22Rv1 (cell line): Measurements from ENCODE around the gene ABCA5.

Experiments
- H3K27ac ChIP-seq: fragments of 450-650 bp; 2 replicates; pipeline ENCODE4 v1.5.1; 2017
- ZFX ChIP-seq: fragments of 450-650 bp; IDR thresholded peaks from 2 replicates; pipeline ENCODE4 v1.6.1; 2017; ENCODE audit warnings: antibody characterized with exemption, borderline replicate concordance
- TF ChIP-seq, protein P1 (sequence below): fragments of 450-650 bp; IDR thresholded peaks from 2 replicates; pipeline ENCODE4 v1.5.1; 2017; ENCODE audit warnings: mild to moderate bottlenecking

ABCA5 gene

DNA sequence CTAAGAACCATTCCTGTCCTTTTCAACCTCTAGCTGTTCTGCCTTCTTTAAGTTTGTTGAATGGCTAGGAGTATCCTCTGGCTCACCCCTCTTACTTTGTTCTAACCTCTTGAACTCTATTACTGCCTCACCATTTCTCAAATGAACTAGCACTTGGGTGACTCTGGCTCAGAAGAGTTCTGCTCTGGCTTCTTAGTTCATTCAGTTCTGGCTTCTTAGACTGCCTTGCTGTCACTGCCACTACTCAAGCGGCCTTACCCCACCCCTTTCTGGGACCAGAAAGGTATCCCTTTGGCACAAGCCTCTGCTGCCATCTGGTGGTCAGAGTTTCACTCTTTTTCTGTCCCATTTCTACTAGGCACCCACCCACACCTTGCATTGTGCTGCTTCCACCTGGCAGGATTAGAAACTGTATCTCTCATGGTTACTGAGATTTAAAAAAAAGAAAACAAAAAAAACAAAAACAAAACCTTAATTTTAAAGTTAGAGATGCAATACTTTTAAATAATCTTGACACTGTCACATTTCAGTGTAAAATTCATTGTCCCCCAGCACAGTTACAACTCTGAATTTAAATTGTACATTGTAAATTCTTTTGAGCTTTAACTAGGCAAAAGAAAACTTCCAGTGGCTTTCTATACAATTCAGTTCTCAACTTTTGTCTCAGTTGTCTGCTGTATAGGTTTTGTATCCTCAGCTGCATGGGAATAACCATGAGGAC lies 91.4 kb downstream of the ABCA5 start:
- TF ChIP-seq, protein P1, sequence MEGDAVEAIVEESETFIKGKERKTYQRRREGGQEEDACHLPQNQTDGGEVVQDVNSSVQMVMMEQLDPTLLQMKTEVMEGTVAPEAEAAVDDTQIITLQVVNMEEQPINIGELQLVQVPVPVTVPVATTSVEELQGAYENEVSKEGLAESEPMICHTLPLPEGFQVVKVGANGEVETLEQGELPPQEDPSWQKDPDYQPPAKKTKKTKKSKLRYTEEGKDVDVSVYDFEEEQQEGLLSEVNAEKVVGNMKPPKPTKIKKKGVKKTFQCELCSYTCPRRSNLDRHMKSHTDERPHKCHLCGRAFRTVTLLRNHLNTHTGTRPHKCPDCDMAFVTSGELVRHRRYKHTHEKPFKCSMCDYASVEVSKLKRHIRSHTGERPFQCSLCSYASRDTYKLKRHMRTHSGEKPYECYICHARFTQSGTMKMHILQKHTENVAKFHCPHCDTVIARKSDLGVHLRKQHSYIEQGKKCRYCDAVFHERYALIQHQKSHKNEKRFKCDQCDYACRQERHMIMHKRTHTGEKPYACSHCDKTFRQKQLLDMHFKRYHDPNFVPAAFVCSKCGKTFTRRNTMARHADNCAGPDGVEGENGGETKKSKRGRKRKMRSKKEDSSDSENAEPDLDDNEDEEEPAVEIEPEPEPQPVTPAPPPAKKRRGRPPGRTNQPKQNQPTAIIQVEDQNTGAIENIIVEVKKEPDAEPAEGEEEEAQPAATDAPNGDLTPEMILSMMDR: peak; percentile 89
- TF ChIP-seq ZFX: no peak

GRCh38 chr17:69232650-69233049 lies 94.3 kb downstream of the ABCA5 start:
- TF ChIP-seq, protein P1: no peak
- TF ChIP-seq ZFX: no peak
- H3K27ac ChIP-seq: no peak overlapping the region

More for the DNA sequence above, 91.4 kb downstream of the ABCA5 start:
- H3K27ac ChIP-seq: no peak overlapping the region

DNA sequence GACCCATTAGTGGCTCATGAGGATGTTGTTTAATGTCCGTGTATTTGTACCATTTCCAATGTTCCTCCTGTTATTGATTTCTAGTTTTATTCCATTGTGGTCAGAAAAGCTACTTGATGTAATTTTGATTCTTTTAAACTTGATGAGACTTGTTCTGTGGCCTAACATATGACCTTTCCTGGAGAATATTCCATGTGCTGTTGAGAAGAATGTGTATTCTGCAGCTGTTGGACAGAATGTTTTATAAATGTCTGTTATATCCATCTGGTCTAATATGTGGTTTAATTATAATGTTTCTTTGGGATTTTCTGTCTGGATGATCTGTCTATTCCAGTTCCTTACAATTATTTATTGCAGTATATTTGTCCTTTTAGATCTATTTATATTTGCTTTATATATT lies 95.4 kb downstream of the ABCA5 start:
- no peak for TF ChIP-seq ZFX
- TF ChIP-seq, protein P1: no peak
- H3K27ac ChIP-seq: no peak overlapping the region

DNA sequence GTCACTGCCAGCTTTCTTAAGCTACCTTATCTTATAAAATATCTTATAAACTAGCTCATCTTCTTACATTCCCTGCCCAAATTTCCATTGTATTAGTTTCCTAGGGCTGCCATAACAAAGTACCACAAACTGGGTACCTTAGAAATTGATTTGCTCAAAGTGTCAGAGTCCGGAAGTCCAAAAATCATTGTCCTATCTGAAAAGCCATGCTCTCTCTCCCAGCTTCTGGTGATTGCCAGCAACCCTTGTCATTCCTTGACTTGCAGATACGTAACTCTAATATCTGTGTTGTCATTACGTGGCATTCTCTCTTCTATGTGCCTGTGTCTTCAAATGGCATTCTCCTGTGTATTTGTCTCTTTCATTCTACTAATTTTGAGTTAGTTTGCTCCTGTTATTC lies 96.0 kb downstream of the ABCA5 start:
- TF ChIP-seq, protein P1: no peak
- no peak for TF ChIP-seq ZFX
- no peak overlapping the region for H3K27ac ChIP-seq

GRCh38 chr17:69228576-69228975 lies 98.4 kb downstream of the ABCA5 start, which contains the start of gene ABCA10:
Gene ABCA10, minus strand, starts transcription at chr17:69228824. Its CDS starts 3,466 bp downstream, at chr17:69225358.
- H3K27ac ChIP-seq: no peak within 1 kb of the TSS
- TF ChIP-seq ZFX: no peak
- TF ChIP-seq, protein P1: no peak

DNA sequence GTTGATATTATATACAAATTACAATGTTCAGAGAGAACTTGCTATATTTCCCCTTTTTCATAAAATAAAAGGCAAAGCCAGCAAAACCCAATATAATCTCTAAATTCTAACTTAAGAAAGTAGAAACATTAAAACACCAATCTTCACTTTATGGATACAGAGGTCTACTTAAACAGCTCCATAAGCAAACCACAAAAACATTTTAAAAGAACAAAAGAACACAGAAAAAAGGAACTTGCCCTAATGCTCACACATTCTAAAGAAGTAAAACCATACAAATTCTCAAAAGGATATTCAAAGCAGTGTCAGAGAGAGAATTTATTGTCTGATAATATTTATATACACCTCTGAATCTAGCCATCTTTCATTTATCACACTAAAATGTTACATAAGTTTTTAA lies 98.9 kb downstream of the ABCA5 start:
- no peak overlapping the region for H3K27ac ChIP-seq
- TF ChIP-seq, protein P1: no peak
- TF ChIP-seq ZFX: no peak

DNA sequence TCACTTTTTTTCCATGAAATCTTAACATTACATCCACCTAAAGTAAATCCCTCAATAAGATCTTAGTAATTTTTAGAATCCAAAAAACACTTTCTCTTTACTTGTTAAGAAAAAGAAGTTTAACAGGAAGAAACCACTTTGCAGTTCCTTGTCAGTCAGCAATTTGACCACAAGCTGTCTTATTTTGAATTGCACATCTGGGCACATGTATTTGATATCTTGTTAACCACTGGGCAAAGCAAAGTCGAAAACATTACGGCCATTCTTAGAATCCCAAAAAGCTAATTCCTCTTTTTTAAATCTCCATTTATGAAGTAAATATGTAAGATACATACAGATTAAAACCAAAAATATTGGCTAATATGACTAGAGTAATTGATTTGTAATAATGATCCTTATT lies 99.4 kb downstream of the ABCA5 start:
- H3K27ac ChIP-seq: no peak overlapping the region
- TF ChIP-seq, protein P1: no peak
- no peak for TF ChIP-seq ZFX
